KBM-7 (cell line): ENCODE results near the gene UFSP1.
"Not testable (repeated sequence)": the region's sequence is repeated elsewhere in the genome, so short reads cannot be mapped to it uniquely, and the experiment has no call there.

Experiments used
- DNase-seq: peaks from one replicate; pipeline ENCODE4 v3.0.0-alpha.2; 2015
- in situ Hi-C: fragments of 300-500 bp; cut with MboI; formaldehyde crosslinking; loops from 2 replicates; pipeline ENCODE4 v1.14.3; 2020; ENCODE audit warnings: low sequenced_read_pairs, low pct_unique_long_range_greater_than_20kb, mixed read lengths

Gene UFSP1

DNA sequence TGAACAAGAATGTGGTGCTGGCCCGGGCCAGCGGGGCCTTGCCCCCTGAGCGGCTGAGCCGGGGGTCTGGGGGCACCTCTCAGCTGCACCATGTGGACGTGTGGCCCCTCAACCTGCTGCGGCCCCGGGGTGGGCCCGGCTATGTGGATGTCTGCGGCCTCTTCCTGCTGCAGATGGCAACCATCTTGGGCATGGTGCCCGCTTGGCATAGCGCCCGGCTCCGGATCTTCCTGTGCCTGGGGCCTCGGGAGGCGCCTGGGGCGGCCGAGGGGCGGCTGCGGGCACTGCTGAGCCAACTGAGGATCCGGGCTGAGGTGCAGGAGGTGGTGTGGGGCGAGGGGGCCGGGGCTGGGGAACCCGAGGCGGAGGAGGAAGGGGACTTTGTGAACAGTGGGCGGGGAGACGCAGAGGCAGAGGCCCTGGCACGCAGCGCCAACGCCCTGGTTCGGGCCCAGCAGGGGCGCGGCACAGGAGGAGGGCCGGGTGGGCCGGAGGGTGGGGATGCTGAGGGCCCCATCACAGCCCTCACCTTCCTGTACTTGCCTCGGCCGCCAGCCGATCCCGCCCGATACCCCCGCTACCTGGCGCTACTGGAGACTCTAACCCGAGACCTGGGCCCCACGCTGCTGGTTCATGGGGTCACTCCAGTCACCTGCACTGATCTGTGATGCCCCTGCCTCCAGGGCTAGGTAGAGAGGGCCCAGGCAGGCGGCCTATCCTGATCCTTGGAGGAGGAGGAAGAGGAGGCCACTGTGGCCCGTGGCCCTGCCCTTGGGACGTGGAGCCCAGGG lies 23.4 kb downstream of the UFSP1 start:
- no peak for DNase-seq
- in situ Hi-C loops = no loop called here

DNA sequence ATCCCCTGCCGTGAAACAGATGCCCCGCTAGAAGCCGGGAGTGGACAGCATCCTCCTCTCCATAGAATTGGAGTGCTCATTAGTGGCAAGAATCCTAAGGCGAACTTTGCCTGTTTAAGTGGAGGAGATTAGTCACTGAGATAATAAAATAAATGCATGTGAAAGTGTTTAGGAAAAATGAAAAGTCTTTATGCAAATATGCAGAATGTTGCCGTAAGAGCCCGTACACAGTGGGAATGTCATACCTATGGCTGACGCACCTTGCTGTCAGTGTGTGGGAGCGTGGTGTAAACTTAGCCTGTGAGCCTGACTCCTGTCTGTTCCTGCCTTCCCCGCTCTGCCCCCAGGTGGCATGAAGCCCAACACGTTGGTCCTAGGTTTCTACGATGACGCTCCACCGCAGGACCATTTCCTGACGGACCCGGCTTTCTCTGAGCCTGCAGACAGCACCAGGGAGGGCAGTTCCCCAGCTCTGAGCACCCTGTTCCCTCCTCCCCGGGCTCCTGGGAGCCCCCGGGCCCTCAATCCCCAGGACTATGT lies 24.1 kb downstream of the UFSP1 start:
- DNase-seq = no peak
- in situ Hi-C loops = no loop called here

DNA sequence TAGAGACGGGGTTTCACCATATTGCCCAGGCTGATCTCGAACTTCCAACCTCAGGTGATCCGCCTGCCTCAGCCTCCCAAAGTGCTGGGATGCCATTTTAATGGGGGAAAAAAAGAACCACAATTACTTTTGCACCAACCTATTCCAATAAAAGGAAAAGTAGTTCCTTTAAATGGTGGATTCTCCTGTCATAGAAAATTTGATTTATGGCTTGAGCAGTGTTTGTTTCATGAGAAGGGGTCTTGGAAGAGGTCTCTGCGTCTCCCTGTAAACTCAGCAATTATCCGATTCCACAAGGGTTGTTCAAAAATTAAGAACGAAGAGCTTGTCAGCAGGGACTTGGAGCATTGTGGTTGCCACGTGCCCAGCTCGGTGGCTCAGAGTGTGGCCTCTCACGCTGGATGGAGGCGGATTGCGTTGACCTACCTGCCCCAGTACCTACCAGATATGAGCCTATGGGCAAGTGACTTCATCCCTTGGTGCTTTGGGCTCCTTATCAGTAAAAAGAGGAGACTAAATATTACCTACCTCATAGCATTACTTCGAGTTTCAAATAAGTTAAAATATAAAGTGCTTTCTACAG lies 25.2 kb downstream of the UFSP1 start:
- in situ Hi-C loops = no loop called here

DNA sequence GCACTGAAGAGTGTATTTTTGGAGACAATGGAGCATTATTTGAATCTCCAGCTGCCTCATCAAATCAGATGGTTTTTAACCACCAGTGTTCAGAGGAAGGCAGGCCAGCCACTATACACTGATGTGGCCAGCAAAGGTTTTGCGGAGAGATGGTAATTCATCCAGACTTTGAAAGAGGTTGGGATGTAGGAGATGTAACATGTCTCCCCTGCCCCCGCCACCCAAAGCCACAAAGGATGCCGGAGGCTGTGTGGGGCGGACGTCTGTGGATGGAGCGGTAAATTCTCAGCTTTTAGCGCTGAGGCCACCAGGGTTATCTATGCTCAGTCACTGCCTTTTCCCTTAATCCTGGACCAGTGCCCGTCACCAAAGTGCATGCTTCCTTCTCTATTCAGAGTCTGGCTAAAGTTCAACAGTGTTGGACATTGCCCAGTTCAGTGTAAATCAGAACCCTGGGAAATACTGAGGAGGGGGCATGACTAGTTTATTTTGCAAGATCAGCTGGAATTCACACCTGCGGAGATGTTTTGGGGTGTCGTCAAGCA lies 26.0 kb downstream of the UFSP1 start:
- DNase-seq = no peak
- in situ Hi-C loops = no loop called here

More for the DNA sequence above, 25.2 kb downstream of the UFSP1 start:
- DNase-seq = no peak

- in situ Hi-C loops = no loop called here
- no peak for DNase-seq
Measured at GRCh38 chr7:100861616-100861985, 27.9 kb downstream of the UFSP1 start.

DNA sequence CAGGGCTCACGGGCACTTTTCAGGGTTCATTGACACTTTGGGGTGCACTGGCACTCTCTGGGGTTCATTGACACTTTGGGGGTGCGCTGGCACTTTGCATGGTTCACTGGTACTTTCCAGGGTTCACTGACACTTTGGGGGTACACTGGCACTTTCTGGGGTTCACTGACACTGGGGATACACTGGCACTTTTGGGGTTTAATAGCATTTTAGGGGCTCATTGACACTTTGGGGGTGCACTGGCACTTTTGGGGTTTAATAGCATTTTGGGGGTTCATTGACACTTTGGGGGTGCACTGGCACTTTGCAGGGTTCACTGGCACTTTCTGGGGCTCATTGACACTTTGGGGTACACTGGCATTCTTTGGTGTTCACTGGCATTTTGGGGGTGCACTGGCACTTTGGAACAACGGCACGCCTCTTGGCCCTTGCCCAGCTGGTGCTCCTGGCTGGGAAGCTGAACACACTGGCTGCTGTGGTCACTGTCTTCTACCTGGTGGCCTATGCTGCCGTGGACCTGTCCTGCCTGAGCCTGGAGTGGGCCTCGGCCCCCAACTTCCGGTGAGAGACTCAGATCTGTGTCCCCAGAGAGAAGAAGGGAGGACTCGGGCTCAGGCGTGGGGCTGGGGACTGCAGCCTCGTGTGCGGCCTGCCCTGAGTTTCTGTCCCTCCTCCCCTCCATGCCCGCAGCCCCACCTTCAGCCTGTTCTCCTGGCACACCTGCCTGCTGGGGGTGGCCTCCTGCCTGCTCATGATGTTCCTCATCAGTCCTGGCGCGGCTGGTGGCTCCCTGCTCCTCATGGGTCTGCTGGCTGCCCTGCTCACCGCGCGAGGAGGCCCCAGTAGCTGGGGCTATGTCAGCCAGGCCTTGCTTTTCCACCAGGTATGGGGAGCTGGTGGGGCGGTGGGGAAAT lies 28.6 kb downstream of the UFSP1 start:
- no peak for DNase-seq

GRCh38 chr7:100859856-100860255 lies 29.7 kb downstream of the UFSP1 start:
- in situ Hi-C loops = no loop called here
- no peak for DNase-seq

More for the DNA sequence above, 28.6 kb downstream of the UFSP1 start:
- in situ Hi-C loops = no loop called here

GRCh38 chr7:100856871-100857282 lies 32.6 kb downstream of the UFSP1 start:
- in situ Hi-C loops = no loop called here
- no peak for DNase-seq

GRCh38 chr7:100855515-100855914 lies 34.0 kb downstream of the UFSP1 start:
- in situ Hi-C loops = no loop called here
- no peak for DNase-seq

DNA sequence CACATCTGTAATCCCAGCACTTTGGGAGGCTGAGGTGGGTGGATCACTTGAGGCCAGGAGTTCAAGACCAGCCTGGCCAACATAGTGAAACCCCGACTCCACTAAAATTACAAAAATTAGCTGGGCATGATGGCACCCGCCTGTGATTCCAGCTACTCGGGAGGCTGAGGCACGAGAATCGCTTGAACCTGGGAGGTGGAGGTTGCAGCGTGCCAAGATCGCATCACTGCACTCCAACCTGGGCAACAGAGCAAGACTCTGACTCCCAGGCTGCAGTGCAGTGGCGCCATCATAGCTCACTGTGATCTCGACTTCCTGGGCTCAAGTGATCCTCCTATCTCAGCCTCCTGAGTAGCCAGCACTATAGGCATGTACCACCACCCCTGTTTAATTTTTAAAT lies 34.6 kb downstream of the UFSP1 start:
- DNase-seq, in situ Hi-C loops: not testable (repeated sequence)

DNA sequence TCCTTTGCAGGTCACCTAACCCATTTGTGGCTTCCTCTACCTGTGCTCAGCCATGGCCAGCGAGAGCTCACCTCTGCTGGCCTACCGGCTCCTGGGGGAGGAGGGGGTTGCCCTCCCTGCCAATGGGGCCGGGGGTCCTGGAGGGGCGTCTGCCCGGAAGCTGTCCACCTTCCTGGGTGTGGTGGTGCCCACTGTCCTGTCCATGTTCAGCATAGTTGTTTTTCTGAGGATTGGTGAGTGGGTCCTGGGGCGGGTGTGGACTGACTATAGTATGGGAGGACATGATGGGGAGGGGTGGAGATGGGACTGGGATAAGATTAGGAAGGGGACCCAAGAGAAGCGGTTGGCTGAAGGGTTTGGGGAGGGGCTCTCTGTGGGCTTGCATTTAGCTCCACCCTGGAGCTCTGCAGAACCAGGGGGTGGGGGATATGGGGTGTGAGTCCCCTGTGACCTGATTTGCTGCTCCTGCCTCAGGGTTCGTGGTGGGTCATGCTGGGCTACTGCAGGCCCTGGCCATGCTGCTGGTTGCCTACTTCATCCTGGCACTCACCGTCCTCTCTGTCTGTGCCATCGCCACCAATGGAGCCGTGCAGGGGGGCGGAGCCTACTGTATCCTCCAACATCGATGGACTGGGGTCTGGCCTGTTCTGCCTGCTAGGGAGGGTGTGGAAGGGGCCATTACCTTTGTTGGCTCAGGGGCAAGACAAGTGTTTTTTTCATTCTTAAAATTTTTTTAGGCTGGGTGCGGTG lies 35.2 kb downstream of the UFSP1 start:
- DNase-seq = no peak
- in situ Hi-C loops = no loop called here

DNA sequence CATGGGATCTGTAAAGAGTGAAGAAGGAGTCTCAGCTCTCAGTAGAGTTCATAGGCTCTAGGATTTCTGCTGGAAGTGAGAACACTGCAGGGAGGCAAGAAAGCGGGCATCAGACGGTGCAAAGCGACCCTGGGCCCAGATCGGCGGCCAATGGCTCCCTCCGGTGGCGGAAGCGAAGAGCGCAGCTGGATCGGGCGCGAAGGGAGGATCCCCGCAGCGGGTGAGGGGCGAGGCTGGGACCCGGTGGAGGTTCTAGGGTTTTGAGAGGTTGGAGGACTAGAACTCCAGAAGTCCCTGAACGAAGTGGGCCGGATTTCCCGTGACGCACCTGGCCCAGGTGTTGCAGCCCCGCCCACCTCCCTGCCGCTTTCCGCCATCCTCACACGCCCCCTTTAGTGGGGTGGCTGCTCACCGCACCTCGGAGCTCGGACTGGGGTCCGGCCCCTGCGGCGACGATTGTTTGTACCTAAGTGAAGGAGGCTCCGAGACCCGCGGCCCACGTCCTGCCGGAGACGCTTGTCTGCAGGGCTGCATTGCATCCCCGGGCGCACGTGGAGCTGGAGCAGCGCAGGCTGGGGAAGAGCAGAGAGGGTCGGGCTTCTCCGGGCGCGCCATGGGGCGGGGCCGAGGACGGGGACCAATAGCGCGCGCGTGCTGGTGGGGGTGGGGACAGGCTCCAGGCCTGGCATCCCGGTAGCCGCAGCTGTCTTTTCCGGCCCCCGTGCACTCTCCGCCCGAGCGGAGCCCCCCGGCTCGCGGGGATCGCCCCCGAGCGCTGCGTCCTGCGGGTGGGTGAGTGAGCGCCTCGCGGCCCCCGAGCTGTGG lies 37.3 kb downstream of the UFSP1 start, which contains the start of gene SLC12A9:
SLC12A9 (plus strand) TSS at position 666 of the 825 bp plus-strand sequence. CDS start 1,485 bp downstream, outside the sequence.
- in situ Hi-C loops = no loop called here
- peak; percentile 91 for DNase-seq

DNA sequence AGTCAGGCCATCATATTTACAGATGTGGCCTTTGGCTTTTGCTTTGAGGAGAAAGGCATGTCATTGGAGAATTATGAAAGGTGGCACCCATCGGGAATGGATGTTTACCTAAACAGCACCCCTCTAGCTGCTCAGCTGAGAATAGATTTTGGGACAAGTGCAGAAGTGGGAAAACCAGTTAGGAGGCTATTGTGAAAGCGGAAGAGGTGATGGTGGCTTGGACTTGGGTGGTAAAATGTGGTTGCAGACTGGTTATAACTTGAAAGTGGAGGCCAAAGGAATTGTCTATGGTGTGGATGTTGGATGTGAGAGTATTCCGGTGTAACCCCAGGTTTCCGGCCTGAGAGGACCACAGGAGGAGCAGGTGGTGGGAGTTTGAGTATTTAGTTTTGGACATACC lies 42.2 kb downstream of the UFSP1 start:
- in situ Hi-C loops = no loop called here
- DNase-seq = no peak

- in situ Hi-C loops = no loop called here
- no peak for DNase-seq
Measured at GRCh38 chr7:100840470-100841100, 48.9 kb downstream of the UFSP1 start.

GRCh38 chr7:100839361-100839760 lies 50.2 kb downstream of the UFSP1 start:
- no peak for DNase-seq
- in situ Hi-C loops = no loop called here
